ENCODE measurements around the gene SLN.

Gene SLN

GRCh38 chr11:107707215-107707671 lies 4.6 kb downstream of the SLN start:
- H4K5ac ChIP-seq (ENCODE audit: low read length) = no peak overlapping the region
- DNase-seq = no peak

GRCh38 chr11:107706531-107706930 lies 5.3 kb downstream of the SLN start:
- H3K4ac ChIP-seq (ENCODE audit: low read depth, low read length) = no peak overlapping the region
- no peaks in the 10 kb centered on the region for H3K79me2 ChIP-seq (ENCODE audit: control insufficient read depth, insufficient read depth, low read length)
- DNase-seq = no peak
- H3K36me3 ChIP-seq (ENCODE audit: control insufficient read depth, insufficient read depth, low read length) = no peaks in the 10 kb centered on the region
- H3K27me3 ChIP-seq (ENCODE audit: insufficient read depth, low read length, poor library complexity) = no peaks in the 10 kb centered on the region
- no peak overlapping the region for H2BK15ac ChIP-seq (replicated peaks; ENCODE audit: low read depth)
- no peak overlapping the region for H2AK5ac ChIP-seq (ENCODE audit: low read length)
- no peak overlapping the region for H3K56ac ChIP-seq (ENCODE audit: low read length)
- no peak overlapping the region for H2BK120ac ChIP-seq (ENCODE audit: low read depth, low read length)
- H3K18ac ChIP-seq (ENCODE audit: low read length) = no peak overlapping the region
- H3K4me2 ChIP-seq (ENCODE audit: low read length) = no peak overlapping the region
- H2BK5ac ChIP-seq (ENCODE audit: low read length) = no peak overlapping the region
- H4K5ac ChIP-seq (ENCODE audit: low read length) = no peak overlapping the region
- no CpG with 5 or more reads among the region's 2 CpGs for WGBS (ENCODE audit: extremely low coverage, insufficient coverage, low lambda C conversion rate)
- H3K27ac ChIP-seq (ENCODE audit: low read depth, low read length) = no peak overlapping the region
- H4K8ac ChIP-seq (ENCODE audit: low read depth, low read length) = no peak overlapping the region
- no peaks in the 10 kb centered on the region for H3K79me1 ChIP-seq (ENCODE audit: low read length)
- no peak overlapping the region for H3K9ac ChIP-seq (ENCODE audit: low read length)
- H3K4me1 ChIP-seq (ENCODE audit: control insufficient read depth, low read depth, low read length) = no peaks in the 10 kb centered on the region
- H3K4me3 ChIP-seq (ENCODE audit: low read length) = no peak overlapping the region
- H3K23ac ChIP-seq (ENCODE audit: low read length) = no peak overlapping the region

More at GRCh38 chr11:107707215-107707671, 4.6 kb downstream of the SLN start:
- Histone ChIP-seq H4K8ac (ENCODE audit: low read depth, low read length) (no peak overlapping the region), H3K9ac (ENCODE audit: low read length) (no peak overlapping the region), H3K4me3 (ENCODE audit: low read length) (no peak overlapping the region), H3K79me1 (ENCODE audit: low read length) (no peaks in the 10 kb centered on the region), H3K36me3 (ENCODE audit: control insufficient read depth, insufficient read depth, low read length) (no peaks in the 10 kb centered on the region), H3K4ac (ENCODE audit: low read depth, low read length) (no peak overlapping the region), H3K56ac (ENCODE audit: low read length) (no peak overlapping the region), H3K79me2 (ENCODE audit: control insufficient read depth, insufficient read depth, low read length) (no peaks in the 10 kb centered on the region), H3K27ac (ENCODE audit: low read depth, low read length) (no peak overlapping the region), H3K4me2 (ENCODE audit: low read length) (no peak overlapping the region), H3K4me1 (ENCODE audit: control insufficient read depth, low read depth, low read length) (no peaks in the 10 kb centered on the region), H2BK120ac (ENCODE audit: low read depth, low read length) (no peak overlapping the region), H2BK5ac (ENCODE audit: low read length) (no peak overlapping the region), H3K23ac (ENCODE audit: low read length) (no peak overlapping the region), H3K18ac (ENCODE audit: low read length) (no peak overlapping the region), H2AK5ac (ENCODE audit: low read length) (no peak overlapping the region), H3K27me3 (ENCODE audit: insufficient read depth, low read length, poor library complexity) (no peaks in the 10 kb centered on the region), H2BK15ac (replicated peaks; ENCODE audit: low read depth) (no peak overlapping the region)
- WGBS (ENCODE audit: extremely low coverage, insufficient coverage, low lambda C conversion rate) = no CpG with 5 or more reads among the region's 3 CpGs

- WGBS (ENCODE audit: extremely low coverage, insufficient coverage, low lambda C conversion rate) = no CpG with 5 or more reads among the region's 2 CpGs
- Histone ChIP-seq H2BK120ac (ENCODE audit: low read depth, low read length) (no peak overlapping the region), H2BK15ac (replicated peaks; ENCODE audit: low read depth) (no peak overlapping the region), H3K4me2 (ENCODE audit: low read length) (no peak overlapping the region), H2BK5ac (ENCODE audit: low read length) (no peak overlapping the region), H3K18ac (ENCODE audit: low read length) (no peak overlapping the region), H3K23ac (ENCODE audit: low read length) (no peak overlapping the region), H3K27ac (ENCODE audit: low read depth, low read length) (no peak overlapping the region), H2AK5ac (ENCODE audit: low read length) (no peak overlapping the region), H3K27me3 (ENCODE audit: insufficient read depth, low read length, poor library complexity) (no peaks in the 10 kb centered on the region), H3K79me1 (ENCODE audit: low read length) (no peaks in the 10 kb centered on the region), H3K36me3 (ENCODE audit: control insufficient read depth, insufficient read depth, low read length) (no peaks in the 10 kb centered on the region), H3K79me2 (ENCODE audit: control insufficient read depth, insufficient read depth, low read length) (no peaks in the 10 kb centered on the region), H4K8ac (ENCODE audit: low read depth, low read length) (no peak overlapping the region), H3K4me3 (ENCODE audit: low read length) (no peak overlapping the region), H4K5ac (ENCODE audit: low read length) (no peak overlapping the region), H3K56ac (ENCODE audit: low read length) (no peak overlapping the region), H3K9ac (ENCODE audit: low read length) (no peak overlapping the region), H3K4ac (ENCODE audit: low read depth, low read length) (no peak overlapping the region), H3K4me1 (ENCODE audit: control insufficient read depth, low read depth, low read length) (no peaks in the 10 kb centered on the region)
- DNase-seq = no peak
These were observed 6.8 kb downstream of the SLN start for GRCh38 chr11:107705027-107705426.

- Histone ChIP-seq H2BK15ac (replicated peaks; ENCODE audit: low read depth) (no peak overlapping the region), H3K79me1 (ENCODE audit: low read length) (no peaks in the 10 kb centered on the region), H3K23ac (ENCODE audit: low read length) (no peak overlapping the region), H3K56ac (ENCODE audit: low read length) (no peak overlapping the region), H3K27me3 (ENCODE audit: insufficient read depth, low read length, poor library complexity) (no peaks in the 10 kb centered on the region), H3K18ac (ENCODE audit: low read length) (no peak overlapping the region), H4K8ac (ENCODE audit: low read depth, low read length) (no peak overlapping the region), H2AK5ac (ENCODE audit: low read length) (no peak overlapping the region), H3K36me3 (ENCODE audit: control insufficient read depth, insufficient read depth, low read length) (no peaks in the 10 kb centered on the region), H4K5ac (ENCODE audit: low read length) (no peak overlapping the region), H3K79me2 (ENCODE audit: control insufficient read depth, insufficient read depth, low read length) (no peaks in the 10 kb centered on the region), H3K4me2 (ENCODE audit: low read length) (no peak overlapping the region), H2BK5ac (ENCODE audit: low read length) (no peak overlapping the region), H3K4me3 (ENCODE audit: low read length) (no peak overlapping the region), H3K4me1 (ENCODE audit: control insufficient read depth, low read depth, low read length) (no peaks in the 10 kb centered on the region), H3K9ac (ENCODE audit: low read length) (no peak overlapping the region), H3K27ac (ENCODE audit: low read depth, low read length) (no peak overlapping the region), H3K4ac (ENCODE audit: low read depth, low read length) (no peak overlapping the region), H2BK120ac (ENCODE audit: low read depth, low read length) (no peak overlapping the region)
- no peak for DNase-seq
- WGBS (ENCODE audit: extremely low coverage, insufficient coverage, low lambda C conversion rate) = no CpG with 5 or more reads among the region's 3 CpGs
These were observed 7.4 kb downstream of the SLN start for GRCh38 chr11:107704451-107704850.

GRCh38 chr11:107702723-107703122 lies 9.1 kb downstream of the SLN start:
- no peaks in the 10 kb centered on the region for H3K27me3 ChIP-seq (ENCODE audit: insufficient read depth, low read length, poor library complexity)

GRCh38 chr11:107702109-107702660 lies 9.7 kb downstream of the SLN start:
- H3K4me1 ChIP-seq (ENCODE audit: control insufficient read depth, low read depth, low read length) = no peaks in the 10 kb centered on the region
- H3K27ac ChIP-seq (ENCODE audit: low read depth, low read length) = no peak overlapping the region
- H3K79me2 ChIP-seq (ENCODE audit: control insufficient read depth, insufficient read depth, low read length) = no peaks in the 10 kb centered on the region
- no peak overlapping the region for H3K4me3 ChIP-seq (ENCODE audit: low read length)
- no peak overlapping the region for H3K9ac ChIP-seq (ENCODE audit: low read length)
- H4K5ac ChIP-seq (ENCODE audit: low read length) = no peak overlapping the region
- no peak overlapping the region for H2AK5ac ChIP-seq (ENCODE audit: low read length)
- no peak overlapping the region for H3K4ac ChIP-seq (ENCODE audit: low read depth, low read length)
- DNase-seq = peak; percentile 37
- no peak overlapping the region for H3K18ac ChIP-seq (ENCODE audit: low read length)
- H3K56ac ChIP-seq (ENCODE audit: low read length) = no peak overlapping the region
- no peaks in the 10 kb centered on the region for H3K79me1 ChIP-seq (ENCODE audit: low read length)
- H2BK120ac ChIP-seq (ENCODE audit: low read depth, low read length) = no peak overlapping the region
- no peak overlapping the region for H3K4me2 ChIP-seq (ENCODE audit: low read length)
- H3K27me3 ChIP-seq (ENCODE audit: insufficient read depth, low read length, poor library complexity) = no peaks in the 10 kb centered on the region
- WGBS (ENCODE audit: extremely low coverage, insufficient coverage, low lambda C conversion rate) = no CpG with 5 or more reads among the region's 7 CpGs
- no peaks in the 10 kb centered on the region for H3K36me3 ChIP-seq (ENCODE audit: control insufficient read depth, insufficient read depth, low read length)
- H4K8ac ChIP-seq (ENCODE audit: low read depth, low read length) = no peak overlapping the region
- no peak overlapping the region for H2BK15ac ChIP-seq (replicated peaks; ENCODE audit: low read depth)
- no peak overlapping the region for H3K23ac ChIP-seq (ENCODE audit: low read length)
- H2BK5ac ChIP-seq (ENCODE audit: low read length) = no peak overlapping the region

More at GRCh38 chr11:107702723-107703122, 9.1 kb downstream of the SLN start:
- Histone ChIP-seq H2BK15ac (replicated peaks; ENCODE audit: low read depth) (no peak overlapping the region), H3K4me3 (ENCODE audit: low read length) (no peak overlapping the region), H2BK5ac (ENCODE audit: low read length) (no peak overlapping the region), H3K23ac (ENCODE audit: low read length) (no peak overlapping the region), H3K9ac (ENCODE audit: low read length) (no peak overlapping the region), H3K36me3 (ENCODE audit: control insufficient read depth, insufficient read depth, low read length) (no peaks in the 10 kb centered on the region), H3K4me1 (ENCODE audit: control insufficient read depth, low read depth, low read length) (no peaks in the 10 kb centered on the region), H3K4ac (ENCODE audit: low read depth, low read length) (no peak overlapping the region), H3K79me2 (ENCODE audit: control insufficient read depth, insufficient read depth, low read length) (no peaks in the 10 kb centered on the region), H3K4me2 (ENCODE audit: low read length) (no peak overlapping the region), H3K18ac (ENCODE audit: low read length) (no peak overlapping the region), H3K27ac (ENCODE audit: low read depth, low read length) (no peak overlapping the region), H4K8ac (ENCODE audit: low read depth, low read length) (no peak overlapping the region), H3K79me1 (ENCODE audit: low read length) (no peaks in the 10 kb centered on the region), H4K5ac (ENCODE audit: low read length) (no peak overlapping the region), H3K56ac (ENCODE audit: low read length) (no peak overlapping the region), H2AK5ac (ENCODE audit: low read length) (no peak overlapping the region), H2BK120ac (ENCODE audit: low read depth, low read length) (no peak overlapping the region)
- DNase-seq = no peak
- WGBS (ENCODE audit: extremely low coverage, insufficient coverage, low lambda C conversion rate) = no CpG with 5 or more reads among the region's 2 CpGs
